Measurements from ENCODE around the gene GJA8.

GJA8 gene

GRCh38 chr1:147882535-147882934 lies 20.1 kb upstream of the GJA8 start:
- TF ChIP-seq CTCF (IDR thresholded peaks at IDR 0.05) = no peak
- Histone ChIP-seq H3K4me1 (no peaks in the 10 kb centered on the region), H3K9me3 (no peaks in the 10 kb centered on the region), H3K27ac (no peak overlapping the region), H3K27me3 (no peaks in the 10 kb centered on the region), H3K36me3 (no peaks in the 10 kb centered on the region), H3K4me3 (no peak overlapping the region)
- intact Hi-C loops (cut with DNase I; ENCODE audit: low total_unique reads) = loop anchor here (10.0 kb wide), 1 partner anchor 388 kb away; no protein-coding TSS in a partner anchor
- DNase-seq = no peak

GRCh38 chr1:147890177-147890790 lies 12.3 kb upstream of the GJA8 start:
- no peaks in the 10 kb centered on the region for H3K9me3 ChIP-seq
- peak; percentile 41 to 79 for DNase-seq
- intact Hi-C loops (cut with DNase I; ENCODE audit: low total_unique reads) = no loop called here
- no peaks in the 10 kb centered on the region for H3K36me3 ChIP-seq
- H3K4me3 ChIP-seq = no peak overlapping the region
- H3K4me1 ChIP-seq = peaks cover 0 to 11% (median 4%) of the 10 kb centered on the region in 4 donors
- peak; percentile 64 to 66 for TF ChIP-seq CTCF (IDR thresholded peaks at IDR 0.05)
- H3K27ac ChIP-seq = no peak overlapping the region
- H3K27me3 ChIP-seq = no peaks in the 10 kb centered on the region

- Histone ChIP-seq H3K4me1 (peaks cover 0 to 11% (median 4%) of the 10 kb centered on the region in 4 donors), H3K4me3 (no peak overlapping the region)
- no peak for TF ChIP-seq CTCF (IDR thresholded peaks at IDR 0.05)
Observed at GRCh38 chr1:147891088-147891487, 11.5 kb upstream of the GJA8 start.

GRCh38 chr1:147892216-147892615 lies 10.4 kb upstream of the GJA8 start:
- Histone ChIP-seq H3K4me1 (peaks cover 0 to 11% (median 4%) of the 10 kb centered on the region in 4 donors), H3K4me3 (no peak overlapping the region), H3K27ac (no peak overlapping the region), H3K36me3 (no peaks in the 10 kb centered on the region), H3K9me3 (no peaks in the 10 kb centered on the region), H3K27me3 (no peaks in the 10 kb centered on the region)
- intact Hi-C loops (cut with DNase I; ENCODE audit: low total_unique reads) = loop anchor here (2.0 kb wide), 1 partner anchor 167 kb away; no protein-coding TSS in a partner anchor
- DNase-seq = no peak
- TF ChIP-seq CTCF (IDR thresholded peaks at IDR 0.05) = no peak

More at GRCh38 chr1:147891088-147891487, 11.5 kb upstream of the GJA8 start:
- intact Hi-C loops (cut with DNase I; ENCODE audit: low total_unique reads) = no loop called here
- Histone ChIP-seq H3K9me3 (no peaks in the 10 kb centered on the region), H3K36me3 (no peaks in the 10 kb centered on the region), H3K27me3 (no peaks in the 10 kb centered on the region), H3K27ac (no peak overlapping the region)
- no peak for DNase-seq

- intact Hi-C loops (cut with DNase I; ENCODE audit: low total_unique reads) = loop anchor here (2.0 kb wide), 1 partner anchor 168 kb away; no protein-coding TSS in a partner anchor
- peak; percentile 93 to 95 for TF ChIP-seq CTCF (IDR thresholded peaks at IDR 0.05)
- H3K36me3 ChIP-seq = no peaks in the 10 kb centered on the region
- H3K4me1 ChIP-seq = peaks cover 0 to 14% (median 4%) of the 10 kb centered on the region in 4 donors
- DNase-seq = no peak
- H3K27me3 ChIP-seq = no peaks in the 10 kb centered on the region
- H3K4me3 ChIP-seq = no peak overlapping the region
- no peak overlapping the region for H3K27ac ChIP-seq
- no peaks in the 10 kb centered on the region for H3K9me3 ChIP-seq
Observed at GRCh38 chr1:147892731-147893214, 9.8 kb upstream of the GJA8 start.

Measured in tibial artery (tissue), 4 donors.